IMR-90 (cell line): ENCODE results near the gene PFDN5. TPM values are rescaled to one million over a fixed set of nuclear protein-coding genes. Genes with fewer than 3 reads are reported as not detected.

Experiments
- MAZ ChIP-seq: IDR thresholded peaks from 2 replicates; pipeline ENCODE4 v1.6.1; 2012; ENCODE audit warnings: low read depth, mild to moderate bottlenecking, low read length, improper control_type of control experiment, moderate library complexity, borderline replicate concordance
- polyA plus RNA-seq, 3 experiments: library from polyadenylated mRNA; depleted of rRNA; stranded (reverse); fragments of >200 nt; gene quantifications; 2 replicates each; pipeline ENCODE4 v1.2.3, GENCODE V29; 2012; ENCODE audit warnings: low replicate concordance in 1 of 3
- total RNA-seq: library from RNA; depleted of rRNA; stranded (reverse); fragments of >200 nt; gene quantifications from 2 replicates; pipeline ENCODE4 v1.2.3, GENCODE V29; 2012
- TF ChIP-seq, protein P1 (sequence below): fragments of 150-350 bp; IDR thresholded peaks from 2 replicates; pipeline ENCODE4 v1.6.1; 2016; ENCODE audit warnings: low read depth, mild to moderate bottlenecking, low read length, moderate library complexity, borderline replicate concordance
- TF ChIP-seq, protein P2 (sequence below): fragments of 150-350 bp; IDR thresholded peaks from 2 replicates; pipeline ENCODE4 v1.6.1; 2017; ENCODE audit warnings: mild to moderate bottlenecking, antibody characterized with exemption, low read length, low read depth

The PFDN5 gene
- total and polyA plus RNA-seq, 2 of the 4 experiments (the other 2 are of a cell fraction), result 1,011 to 1,338 TPM

DNA sequence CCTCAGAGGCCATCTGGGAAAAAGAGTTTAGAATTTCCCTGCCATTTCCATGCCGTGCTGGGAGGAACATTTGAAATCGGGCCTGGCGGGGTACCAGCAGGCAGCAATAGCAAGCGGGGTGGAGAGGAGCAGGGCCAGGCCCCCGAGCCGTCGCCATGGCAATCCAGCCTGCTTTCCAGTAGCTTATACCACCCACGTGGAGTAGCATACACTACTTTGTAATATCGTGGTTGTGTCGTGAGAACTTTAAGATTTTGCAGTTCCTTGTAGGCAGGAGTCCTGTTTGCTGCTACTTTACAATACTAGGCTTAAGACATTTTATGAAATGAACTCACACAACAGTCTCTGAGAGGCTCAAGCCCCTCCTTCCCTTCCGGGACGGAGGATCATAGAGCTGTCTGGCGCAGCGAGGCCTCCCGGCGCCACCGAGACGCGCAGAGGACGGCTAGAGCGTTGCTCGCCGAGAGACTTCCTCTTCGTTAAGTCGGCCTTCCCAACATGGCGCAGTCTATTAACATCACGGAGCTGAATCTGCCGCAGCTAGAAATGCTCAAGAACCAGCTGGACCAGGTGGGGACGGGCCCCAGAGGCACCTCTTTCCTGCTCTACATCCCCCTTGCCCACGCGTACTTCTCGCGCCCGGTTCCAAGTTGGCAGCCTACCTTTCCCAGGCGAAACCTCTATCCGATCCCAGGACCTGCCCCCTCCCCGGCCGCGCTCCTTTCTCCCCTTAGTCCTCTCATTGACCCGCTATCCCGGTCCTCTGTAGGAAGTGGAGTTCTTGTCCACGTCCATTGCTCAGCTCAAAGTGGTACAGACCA lies at the start of gene PFDN5 (continued):
- TF ChIP-seq, protein P1, sequence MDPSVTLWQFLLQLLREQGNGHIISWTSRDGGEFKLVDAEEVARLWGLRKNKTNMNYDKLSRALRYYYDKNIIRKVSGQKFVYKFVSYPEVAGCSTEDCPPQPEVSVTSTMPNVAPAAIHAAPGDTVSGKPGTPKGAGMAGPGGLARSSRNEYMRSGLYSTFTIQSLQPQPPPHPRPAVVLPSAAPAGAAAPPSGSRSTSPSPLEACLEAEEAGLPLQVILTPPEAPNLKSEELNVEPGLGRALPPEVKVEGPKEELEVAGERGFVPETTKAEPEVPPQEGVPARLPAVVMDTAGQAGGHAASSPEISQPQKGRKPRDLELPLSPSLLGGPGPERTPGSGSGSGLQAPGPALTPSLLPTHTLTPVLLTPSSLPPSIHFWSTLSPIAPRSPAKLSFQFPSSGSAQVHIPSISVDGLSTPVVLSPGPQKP, result no peak
- TF ChIP-seq MAZ, result peak; percentile 34; the same call in 1 of the 2 replicates
- TF ChIP-seq, protein P2, sequence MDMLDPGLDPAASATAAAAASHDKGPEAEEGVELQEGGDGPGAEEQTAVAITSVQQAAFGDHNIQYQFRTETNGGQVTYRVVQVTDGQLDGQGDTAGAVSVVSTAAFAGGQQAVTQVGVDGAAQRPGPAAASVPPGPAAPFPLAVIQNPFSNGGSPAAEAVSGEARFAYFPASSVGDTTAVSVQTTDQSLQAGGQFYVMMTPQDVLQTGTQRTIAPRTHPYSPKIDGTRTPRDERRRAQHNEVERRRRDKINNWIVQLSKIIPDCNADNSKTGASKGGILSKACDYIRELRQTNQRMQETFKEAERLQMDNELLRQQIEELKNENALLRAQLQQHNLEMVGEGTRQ, result 0 out of 2 replicates have a peak, but pooled peaks have one; percentile 14
